ENCODE results near the gene GADL1.

The GADL1 gene

GRCh38 chr3:30692498-30693130 lies 201.8 kb downstream of the GADL1 start:
- FAIRE-seq (no peak), DNase-seq (ENCODE audit: insufficient read length, low spot score) (no peak)
- no peak for TF ChIP-seq POLR2A (IDR thresholded peaks at IDR 0.05; ENCODE audit: low read depth, low read length)
- TF ChIP-seq POLR2AphosphoS5 (IDR thresholded peaks at IDR 0.05; ENCODE audit: low read depth, low read length), result no peak
- TF ChIP-seq POU2F2 (IDR thresholded peaks at IDR 0.05; ENCODE audit: low read depth, low read length), result no peak
- TF ChIP-seq PAX5 (IDR thresholded peaks at IDR 0.05; ENCODE audit: insufficient read depth, low read length, severe bottlenecking), result no peak
- no peak for TF ChIP-seq SPI1 (IDR thresholded peaks at IDR 0.05; ENCODE audit: low read depth, low read length)
- TF ChIP-seq TAF1 (IDR thresholded peaks at IDR 0.05; ENCODE audit: low read depth, low read length), result no peak

- FAIRE-seq (no peak), DNase-seq (ENCODE audit: insufficient read length, low spot score) (no peak)
- TF ChIP-seq POU2F2 (IDR thresholded peaks at IDR 0.05; ENCODE audit: low read depth, low read length) (no peak), POLR2AphosphoS5 (IDR thresholded peaks at IDR 0.05; ENCODE audit: low read depth, low read length) (no peak), SPI1 (IDR thresholded peaks at IDR 0.05; ENCODE audit: low read depth, low read length) (no peak), PAX5 (IDR thresholded peaks at IDR 0.05; ENCODE audit: insufficient read depth, low read length, severe bottlenecking) (no peak)
These were observed 202.5 kb downstream of the GADL1 start for GRCh38 chr3:30691944-30692343.

GRCh38 chr3:30691249-30691880 lies 203.1 kb downstream of the GADL1 start:
- TF ChIP-seq POLR2A (IDR thresholded peaks at IDR 0.05; ENCODE audit: low read depth, low read length) (no peak), TAF1 (IDR thresholded peaks at IDR 0.05; ENCODE audit: low read depth, low read length) (no peak), SPI1 (IDR thresholded peaks at IDR 0.05; ENCODE audit: low read depth, low read length) (no peak), POLR2AphosphoS5 (IDR thresholded peaks at IDR 0.05; ENCODE audit: low read depth, low read length) (no peak), POU2F2 (IDR thresholded peaks at IDR 0.05; ENCODE audit: low read depth, low read length) (no peak), PAX5 (IDR thresholded peaks at IDR 0.05; ENCODE audit: insufficient read depth, low read length, severe bottlenecking) (no peak)
- FAIRE-seq, result no peak
- DNase-seq (ENCODE audit: insufficient read length, low spot score), result no peak

GRCh38 chr3:30690199-30690598 lies 204.3 kb downstream of the GADL1 start:
- DNase-seq (ENCODE audit: insufficient read length, low spot score), result no peak
- TF ChIP-seq POLR2A (IDR thresholded peaks at IDR 0.05; ENCODE audit: low read depth, low read length), result no peak
- no peak for TF ChIP-seq TAF1 (IDR thresholded peaks at IDR 0.05; ENCODE audit: low read depth, low read length)
- TF ChIP-seq POU2F2 (IDR thresholded peaks at IDR 0.05; ENCODE audit: low read depth, low read length), result no peak
- no peak for TF ChIP-seq POLR2AphosphoS5 (IDR thresholded peaks at IDR 0.05; ENCODE audit: low read depth, low read length)
- no peak for TF ChIP-seq PAX5 (IDR thresholded peaks at IDR 0.05; ENCODE audit: insufficient read depth, low read length, severe bottlenecking)
- no peak for TF ChIP-seq SPI1 (IDR thresholded peaks at IDR 0.05; ENCODE audit: low read depth, low read length)
- FAIRE-seq, result no peak

GRCh38 chr3:30688776-30689641 lies 205.5 kb downstream of the GADL1 start:
- no peak for DNase-seq (ENCODE audit: insufficient read length, low spot score)
- no peak for TF ChIP-seq PAX5 (IDR thresholded peaks at IDR 0.05; ENCODE audit: insufficient read depth, low read length, severe bottlenecking)
- no peak for TF ChIP-seq POLR2A (IDR thresholded peaks at IDR 0.05; ENCODE audit: low read depth, low read length)
- TF ChIP-seq POLR2AphosphoS5 (IDR thresholded peaks at IDR 0.05; ENCODE audit: low read depth, low read length), result no peak
- no peak for TF ChIP-seq POU2F2 (IDR thresholded peaks at IDR 0.05; ENCODE audit: low read depth, low read length)
- no peak for TF ChIP-seq SPI1 (IDR thresholded peaks at IDR 0.05; ENCODE audit: low read depth, low read length)
- TF ChIP-seq TAF1 (IDR thresholded peaks at IDR 0.05; ENCODE audit: low read depth, low read length), result no peak
- no peak for FAIRE-seq

- DNase-seq (ENCODE audit: insufficient read length, low spot score) (no peak), FAIRE-seq (no peak)
- no peak for TF ChIP-seq PAX5 (IDR thresholded peaks at IDR 0.05; ENCODE audit: insufficient read depth, low read length, severe bottlenecking)
- TF ChIP-seq POU2F2 (IDR thresholded peaks at IDR 0.05; ENCODE audit: low read depth, low read length), result no peak
- no peak for TF ChIP-seq TAF1 (IDR thresholded peaks at IDR 0.05; ENCODE audit: low read depth, low read length)
- no peak for TF ChIP-seq SPI1 (IDR thresholded peaks at IDR 0.05; ENCODE audit: low read depth, low read length)
- TF ChIP-seq POLR2AphosphoS5 (IDR thresholded peaks at IDR 0.05; ENCODE audit: low read depth, low read length), result no peak
- TF ChIP-seq POLR2A (IDR thresholded peaks at IDR 0.05; ENCODE audit: low read depth, low read length), result no peak
These were observed 206.4 kb downstream of the GADL1 start for GRCh38 chr3:30687930-30688570.

- FAIRE-seq, result no peak
- TF ChIP-seq TAF1 (IDR thresholded peaks at IDR 0.05; ENCODE audit: low read depth, low read length) (no peak), PAX5 (IDR thresholded peaks at IDR 0.05; ENCODE audit: insufficient read depth, low read length, severe bottlenecking) (no peak), POLR2A (IDR thresholded peaks at IDR 0.05; ENCODE audit: low read depth, low read length) (no peak), POLR2AphosphoS5 (IDR thresholded peaks at IDR 0.05; ENCODE audit: low read depth, low read length) (no peak), SPI1 (IDR thresholded peaks at IDR 0.05; ENCODE audit: low read depth, low read length) (no peak), POU2F2 (IDR thresholded peaks at IDR 0.05; ENCODE audit: low read depth, low read length) (no peak)
These were observed 207.7 kb downstream of the GADL1 start for GRCh38 chr3:30686799-30687198.

GRCh38 chr3:30686176-30686575 lies 208.3 kb downstream of the GADL1 start:
- FAIRE-seq, result no peak
- TF ChIP-seq SPI1 (IDR thresholded peaks at IDR 0.05; ENCODE audit: low read depth, low read length) (no peak), POLR2AphosphoS5 (IDR thresholded peaks at IDR 0.05; ENCODE audit: low read depth, low read length) (no peak), POLR2A (IDR thresholded peaks at IDR 0.05; ENCODE audit: low read depth, low read length) (no peak), TAF1 (IDR thresholded peaks at IDR 0.05; ENCODE audit: low read depth, low read length) (no peak), POU2F2 (IDR thresholded peaks at IDR 0.05; ENCODE audit: low read depth, low read length) (no peak), PAX5 (IDR thresholded peaks at IDR 0.05; ENCODE audit: insufficient read depth, low read length, severe bottlenecking) (no peak)

More at GRCh38 chr3:30686799-30687198, 207.7 kb downstream of the GADL1 start:
- DNase-seq (ENCODE audit: insufficient read length, low spot score), result no peak

More at GRCh38 chr3:30686176-30686575, 208.3 kb downstream of the GADL1 start:
- no peak for DNase-seq (ENCODE audit: insufficient read length, low spot score)

Data from GM12891 (cell line).